Ishikawa (cell line): Measurements from ENCODE around the gene FRAS1.

ENCODE experiments used
- CEBPB ChIP-seq: IDR thresholded peaks from 2 replicates; pipeline ENCODE4 v1.6.1; 2012
- CREB1 ChIP-seq: IDR thresholded peaks from 2 replicates; pipeline ENCODE4 v1.6.1; 2012; ENCODE audit warnings: low read depth
- EGR1 ChIP-seq: IDR thresholded peaks from 2 replicates; pipeline ENCODE4 v1.6.1; 2012
- EP300 ChIP-seq: IDR thresholded peaks from 2 replicates; pipeline ENCODE4 v1.6.1; 2012; ENCODE audit warnings: borderline replicate concordance
- FOXM1 ChIP-seq: IDR thresholded peaks from 2 replicates; pipeline ENCODE4 v1.6.1; 2012; ENCODE audit warnings: low read depth, borderline replicate concordance
- NFIC ChIP-seq: IDR thresholded peaks from 2 replicates; pipeline ENCODE4 v1.6.1; 2012
- RAD21 ChIP-seq: IDR thresholded peaks from 2 replicates; pipeline ENCODE4 v1.6.1; 2012; ENCODE audit warnings: low read depth
- TAF1 ChIP-seq: IDR thresholded peaks from 2 replicates; pipeline ENCODE4 v1.6.1; 2012; ENCODE audit warnings: low read depth, mild to moderate bottlenecking
- TCF12 ChIP-seq: IDR thresholded peaks from 2 replicates; pipeline ENCODE4 v1.6.1; 2012; ENCODE audit warnings: low read depth
- TEAD4 ChIP-seq: IDR thresholded peaks from 2 replicates; pipeline ENCODE4 v1.6.1; 2012
- YY1 ChIP-seq: IDR thresholded peaks from 2 replicates; pipeline ENCODE4 v1.6.1; 2012; ENCODE audit warnings: low read depth
- ZBTB7A ChIP-seq: IDR thresholded peaks from 2 replicates; pipeline ENCODE4 v1.6.1; 2012; ENCODE audit warnings: low read depth
- TF ChIP-seq, protein P1 (sequence below): IDR thresholded peaks from 2 replicates; pipeline ENCODE4 v1.6.1; 2012
- TF ChIP-seq, protein P2 (sequence below): IDR thresholded peaks from 2 replicates; pipeline ENCODE4 v1.6.1; 2012
- TF ChIP-seq, protein P3 (sequence below): IDR thresholded peaks from 2 replicates; pipeline ENCODE4 v1.6.1; 2012; ENCODE audit warnings: low read depth, mild to moderate bottlenecking

FRAS1 gene

GRCh38 chr4:78292856-78293255 lies 235.7 kb downstream of the FRAS1 start:
- no peak for TF ChIP-seq TCF12
- no peak for TF ChIP-seq TEAD4
- TF ChIP-seq RAD21 = no peak
- TF ChIP-seq, protein P1, sequence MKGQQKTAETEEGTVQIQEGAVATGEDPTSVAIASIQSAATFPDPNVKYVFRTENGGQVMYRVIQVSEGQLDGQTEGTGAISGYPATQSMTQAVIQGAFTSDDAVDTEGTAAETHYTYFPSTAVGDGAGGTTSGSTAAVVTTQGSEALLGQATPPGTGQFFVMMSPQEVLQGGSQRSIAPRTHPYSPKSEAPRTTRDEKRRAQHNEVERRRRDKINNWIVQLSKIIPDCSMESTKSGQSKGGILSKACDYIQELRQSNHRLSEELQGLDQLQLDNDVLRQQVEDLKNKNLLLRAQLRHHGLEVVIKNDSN = no peak
- TF ChIP-seq CREB1 = no peak
- no peak for TF ChIP-seq NFIC

DNA sequence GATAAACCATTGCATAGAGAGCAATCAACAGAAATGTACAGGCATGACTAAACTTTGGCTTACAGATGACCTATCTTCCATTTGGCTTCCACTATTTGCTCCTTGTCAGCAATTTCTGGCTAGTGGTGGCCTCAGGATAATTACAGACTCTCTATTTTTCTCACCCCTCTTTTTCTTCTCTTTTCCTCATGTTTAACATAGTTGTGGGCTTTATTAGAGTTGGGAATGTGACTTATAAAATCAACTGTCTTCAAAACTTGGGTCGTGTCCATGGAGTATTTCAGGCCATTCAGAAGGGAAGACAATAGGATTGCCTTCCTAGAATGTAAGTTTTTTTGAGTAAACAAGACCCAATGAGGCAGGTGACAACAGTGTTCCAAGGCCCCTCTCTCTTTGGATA lies 236.2 kb downstream of the FRAS1 start:
- TF ChIP-seq ZBTB7A = no peak
- TF ChIP-seq YY1 = no peak
- TF ChIP-seq, protein P2, sequence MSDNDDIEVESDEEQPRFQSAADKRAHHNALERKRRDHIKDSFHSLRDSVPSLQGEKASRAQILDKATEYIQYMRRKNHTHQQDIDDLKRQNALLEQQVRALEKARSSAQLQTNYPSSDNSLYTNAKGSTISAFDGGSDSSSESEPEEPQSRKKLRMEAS = no peak
- TF ChIP-seq CEBPB = no peak
- TF ChIP-seq CREB1 = no peak
- TF ChIP-seq, protein P3, sequence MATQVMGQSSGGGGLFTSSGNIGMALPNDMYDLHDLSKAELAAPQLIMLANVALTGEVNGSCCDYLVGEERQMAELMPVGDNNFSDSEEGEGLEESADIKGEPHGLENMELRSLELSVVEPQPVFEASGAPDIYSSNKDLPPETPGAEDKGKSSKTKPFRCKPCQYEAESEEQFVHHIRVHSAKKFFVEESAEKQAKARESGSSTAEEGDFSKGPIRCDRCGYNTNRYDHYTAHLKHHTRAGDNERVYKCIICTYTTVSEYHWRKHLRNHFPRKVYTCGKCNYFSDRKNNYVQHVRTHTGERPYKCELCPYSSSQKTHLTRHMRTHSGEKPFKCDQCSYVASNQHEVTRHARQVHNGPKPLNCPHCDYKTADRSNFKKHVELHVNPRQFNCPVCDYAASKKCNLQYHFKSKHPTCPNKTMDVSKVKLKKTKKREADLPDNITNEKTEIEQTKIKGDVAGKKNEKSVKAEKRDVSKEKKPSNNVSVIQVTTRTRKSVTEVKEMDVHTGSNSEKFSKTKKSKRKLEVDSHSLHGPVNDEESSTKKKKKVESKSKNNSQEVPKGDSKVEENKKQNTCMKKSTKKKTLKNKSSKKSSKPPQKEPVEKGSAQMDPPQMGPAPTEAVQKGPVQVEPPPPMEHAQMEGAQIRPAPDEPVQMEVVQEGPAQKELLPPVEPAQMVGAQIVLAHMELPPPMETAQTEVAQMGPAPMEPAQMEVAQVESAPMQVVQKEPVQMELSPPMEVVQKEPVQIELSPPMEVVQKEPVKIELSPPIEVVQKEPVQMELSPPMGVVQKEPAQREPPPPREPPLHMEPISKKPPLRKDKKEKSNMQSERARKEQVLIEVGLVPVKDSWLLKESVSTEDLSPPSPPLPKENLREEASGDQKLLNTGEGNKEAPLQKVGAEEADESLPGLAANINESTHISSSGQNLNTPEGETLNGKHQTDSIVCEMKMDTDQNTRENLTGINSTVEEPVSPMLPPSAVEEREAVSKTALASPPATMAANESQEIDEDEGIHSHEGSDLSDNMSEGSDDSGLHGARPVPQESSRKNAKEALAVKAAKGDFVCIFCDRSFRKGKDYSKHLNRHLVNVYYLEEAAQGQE = no peak
- no peak for TF ChIP-seq EGR1
- no peak for TF ChIP-seq NFIC
- TF ChIP-seq RAD21 = no peak
- no peak for TF ChIP-seq TAF1
- TF ChIP-seq TCF12 = no peak
- TF ChIP-seq, protein P1 = no peak
- no peak for TF ChIP-seq FOXM1
- TF ChIP-seq EP300 = no peak
- no peak for TF ChIP-seq TEAD4

DNA sequence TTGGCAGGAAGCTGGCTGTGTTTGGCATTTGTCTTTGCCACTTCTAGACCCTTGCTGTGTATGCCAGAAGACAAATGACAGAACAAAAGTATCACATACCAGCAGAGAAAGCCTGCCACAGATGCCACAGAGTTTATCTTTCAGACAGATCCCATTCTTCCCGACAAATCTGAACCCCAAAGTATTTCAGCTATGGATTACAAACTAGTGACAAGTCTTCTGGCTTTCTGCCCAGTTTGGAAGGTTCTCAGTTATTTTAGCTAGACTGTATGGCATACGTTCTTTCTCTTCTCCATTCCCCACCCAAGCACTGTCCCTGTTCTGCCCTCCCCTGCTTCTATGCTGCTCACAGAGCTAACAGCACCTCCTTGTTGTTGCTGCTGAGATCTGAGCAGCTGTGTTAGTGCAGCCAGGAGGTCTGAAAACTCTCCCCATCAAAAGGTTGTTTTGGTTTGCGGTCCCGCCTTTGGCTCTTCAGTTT lies 236.7 kb downstream of the FRAS1 start:
- TF ChIP-seq TEAD4 (no peak), EP300 (no peak), NFIC (no peak; the same call in 1 of the 2 replicates)
- TF ChIP-seq, protein P2 = no peak

GRCh38 chr4:78296261-78296660 lies 239.1 kb downstream of the FRAS1 start:
- TF ChIP-seq, protein P3 = no peak
- no peak for TF ChIP-seq TAF1
- TF ChIP-seq, protein P2 = no peak
- TF ChIP-seq CREB1 = no peak
- no peak for TF ChIP-seq TEAD4
- no peak for TF ChIP-seq NFIC
- TF ChIP-seq, protein P1 = no peak
- no peak for TF ChIP-seq CEBPB
- TF ChIP-seq EGR1 = no peak

DNA sequence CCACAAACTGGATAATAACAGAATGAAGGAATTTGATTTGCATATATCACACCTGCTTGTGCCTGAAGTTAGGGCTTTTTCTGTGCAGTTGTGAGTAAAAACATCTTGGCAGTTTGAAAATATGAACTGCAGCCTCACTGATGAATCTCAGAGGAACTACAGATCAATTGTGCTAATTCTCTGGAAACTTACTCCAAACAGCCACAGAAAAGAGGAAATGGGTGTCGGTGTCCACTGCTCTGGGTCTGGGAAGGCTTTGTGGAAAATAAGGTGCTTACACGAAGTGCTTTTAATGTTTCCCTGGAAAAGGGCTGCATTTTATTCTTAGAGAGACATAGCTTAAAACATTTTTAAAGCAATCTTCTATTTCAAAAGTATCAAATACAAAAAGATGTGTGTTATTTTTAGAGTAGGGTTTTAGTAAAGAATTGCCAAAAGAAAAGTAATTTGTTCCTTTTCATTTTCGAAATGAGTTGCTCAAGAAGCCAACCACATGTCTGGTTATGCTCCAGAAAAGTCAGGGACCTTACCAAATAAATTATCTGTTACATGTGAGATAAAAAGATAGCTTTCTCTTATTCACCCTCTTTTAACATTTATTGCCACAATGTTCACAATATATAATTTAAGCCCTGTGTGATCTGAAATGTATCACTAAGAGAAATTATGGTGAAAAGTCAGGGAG lies 240.1 kb downstream of the FRAS1 start:
- TF ChIP-seq CEBPB = no peak
- no peak for TF ChIP-seq NFIC
- no peak for TF ChIP-seq TAF1
- no peak for TF ChIP-seq ZBTB7A
- no peak for TF ChIP-seq TCF12
- TF ChIP-seq FOXM1 = no peak
- no peak for TF ChIP-seq YY1
- TF ChIP-seq, protein P2 = no peak
- no peak for TF ChIP-seq EP300
- TF ChIP-seq RAD21 = no peak
- TF ChIP-seq, protein P3 = no peak
- no peak for TF ChIP-seq EGR1
- TF ChIP-seq, protein P1 = no peak
- no peak for TF ChIP-seq TEAD4
- TF ChIP-seq CREB1 = no peak
